ENCODE results near the gene ACR.
"Not testable (repeated sequence)": the region's sequence is repeated elsewhere in the genome, so short reads cannot be mapped to it uniquely, and the experiment has no call there.

ACR gene

DNA sequence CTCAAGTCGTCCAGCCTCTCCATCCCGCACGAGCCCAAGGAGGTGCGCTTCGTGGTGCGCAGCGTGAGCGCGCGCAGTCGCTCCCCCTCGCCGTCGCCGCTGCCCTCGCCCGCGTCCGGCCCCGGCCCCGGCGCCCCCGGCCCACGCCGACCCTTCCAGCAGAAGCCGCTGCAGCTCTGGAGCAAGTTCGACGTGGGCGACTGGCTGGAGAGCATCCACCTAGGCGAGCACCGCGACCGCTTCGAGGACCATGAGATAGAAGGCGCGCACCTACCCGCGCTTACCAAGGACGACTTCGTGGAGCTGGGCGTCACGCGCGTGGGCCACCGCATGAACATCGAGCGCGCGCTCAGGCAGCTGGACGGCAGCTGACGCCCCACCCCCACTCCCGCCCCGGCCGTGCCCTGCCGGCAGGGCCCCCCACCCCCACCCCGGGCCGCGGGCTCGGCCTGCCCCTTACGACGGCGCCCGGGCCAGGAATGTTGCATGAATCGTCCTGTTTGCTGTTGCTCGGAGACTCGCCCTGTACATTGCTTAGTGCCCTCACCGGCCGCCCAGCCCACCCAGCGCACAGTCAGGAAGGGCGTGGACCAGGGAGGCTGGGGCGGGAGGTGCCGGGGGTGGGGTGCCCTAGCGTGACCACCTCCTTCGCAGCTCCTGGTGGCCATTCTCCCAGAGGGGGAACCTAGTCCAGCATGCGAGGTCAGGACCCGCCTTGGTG, 6.9 kb upstream of the ACR start:
- DNase-seq (ENCODE audit: low read depth in 1 of 2, low spot score in 1 of 2) = no peak

DNA sequence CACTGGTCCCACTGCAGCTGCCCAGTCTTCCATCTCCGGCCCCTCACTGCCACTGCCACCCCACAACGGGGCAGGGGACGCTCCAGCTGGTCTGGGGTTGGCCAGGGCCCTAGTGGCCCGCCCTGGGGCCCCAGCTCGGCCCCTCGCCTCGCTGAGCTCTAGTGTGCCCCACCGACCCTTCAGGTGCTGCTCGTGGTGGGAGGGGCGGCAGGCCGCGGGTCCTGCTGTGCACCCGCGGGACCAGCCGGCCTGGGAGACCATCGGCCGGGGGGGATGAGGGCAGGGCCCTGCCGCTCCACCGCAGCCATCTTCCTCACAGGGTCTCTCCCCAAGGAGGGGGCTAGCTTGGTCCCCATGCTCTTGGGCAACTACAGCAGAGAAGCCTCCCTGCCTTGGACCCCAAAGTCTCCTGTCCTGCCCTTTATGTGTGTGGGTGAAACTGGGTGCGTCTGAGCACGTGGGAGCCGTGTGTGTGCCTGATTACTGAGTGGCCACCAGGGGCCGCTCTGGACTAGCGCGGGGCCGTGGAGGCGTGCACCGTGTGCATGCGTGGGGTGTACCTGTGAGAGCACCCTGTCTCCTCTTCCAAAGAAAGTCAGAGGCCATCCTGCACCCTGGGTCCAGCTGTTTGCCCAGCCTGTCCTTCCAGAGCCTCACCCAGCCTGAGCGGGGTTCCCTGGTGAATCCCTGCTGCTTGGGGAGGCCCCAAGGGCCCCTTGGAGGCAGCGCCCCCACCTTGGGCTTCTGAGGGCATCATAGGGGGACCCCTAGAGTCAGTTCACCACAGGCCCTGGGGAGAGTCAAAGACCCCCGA, 6.0 kb upstream of the ACR start:
- DNase-seq (ENCODE audit: low read depth in 1 of 2, low spot score in 1 of 2) = peak; percentile 23 to 41

DNA sequence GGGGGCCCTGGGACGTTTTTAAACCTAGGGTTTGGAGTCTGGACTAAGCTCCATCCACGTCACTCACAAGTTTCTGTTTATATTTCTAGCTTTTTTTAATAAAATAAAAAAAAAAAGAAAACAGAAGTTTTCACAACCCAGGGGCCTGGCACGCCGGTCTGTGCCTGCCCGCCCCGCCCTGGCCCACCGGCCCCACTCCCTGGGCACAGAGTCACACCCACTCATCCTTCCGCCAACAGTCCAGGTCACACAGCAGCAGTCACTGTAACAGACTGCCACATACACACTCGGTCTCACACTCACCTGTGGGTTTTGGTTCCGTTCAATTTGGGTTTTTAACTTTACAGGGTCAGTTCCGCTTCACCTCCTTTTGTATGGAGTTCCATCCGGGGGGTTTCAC, 5.3 kb upstream of the ACR start:
- no peak for DNase-seq (ENCODE audit: low read depth in 1 of 2, low spot score in 1 of 2)

GRCh38 chr22:50733521-50734342, 4.3 kb upstream of the ACR start:
- DNase-seq (ENCODE audit: low read depth in 1 of 2, low spot score in 1 of 2) = no peak

- no peak for DNase-seq (ENCODE audit: low read depth in 1 of 2, low spot score in 1 of 2)
Observed at GRCh38 chr22:50734343-50734771, 3.6 kb upstream of the ACR start.

GRCh38 chr22:50734986-50735738, 2.8 kb upstream of the ACR start:
- no peak for DNase-seq (ENCODE audit: low read depth in 1 of 2, low spot score in 1 of 2)

- no peak for DNase-seq (ENCODE audit: low read depth in 1 of 2, low spot score in 1 of 2)
Observed at GRCh38 chr22:50735739-50736030, 2.3 kb upstream of the ACR start.

GRCh38 chr22:50738649-50739227, 734 bp downstream of the ACR start:
- no peak for DNase-seq (ENCODE audit: low read depth in 1 of 2, low spot score in 1 of 2)

- DNase-seq (ENCODE audit: low read depth in 1 of 2, low spot score in 1 of 2) = no peak
Observed at GRCh38 chr22:50739279-50739691, 1.3 kb downstream of the ACR start.

- DNase-seq (ENCODE audit: low read depth in 1 of 2, low spot score in 1 of 2) = no peak
Observed at GRCh38 chr22:50739894-50740293, 1.9 kb downstream of the ACR start.

DNA sequence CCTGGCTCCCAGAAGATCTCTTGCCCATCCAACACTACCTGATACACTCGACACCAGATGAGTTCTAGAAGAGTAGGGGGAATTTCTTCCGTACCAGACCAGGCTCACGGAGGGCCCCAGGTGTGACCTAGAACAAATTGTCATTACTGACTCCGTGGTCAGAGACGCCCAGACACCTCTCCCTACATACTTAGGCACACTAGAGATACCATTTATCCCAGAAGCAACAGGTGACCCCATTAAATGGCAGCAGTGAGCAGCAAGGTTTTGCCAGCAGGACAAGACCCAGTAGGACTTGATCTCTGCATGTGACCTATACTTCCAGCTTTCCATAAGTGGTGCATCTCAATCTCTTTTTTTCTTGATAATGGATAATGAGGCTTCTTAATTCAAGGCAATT, 2.7 kb downstream of the ACR start:
- not testable (repeated sequence) for DNase-seq (ENCODE audit: low read depth in 1 of 2, low spot score in 1 of 2)

- DNase-seq (ENCODE audit: low read depth in 1 of 2, low spot score in 1 of 2) = not testable (repeated sequence)
Observed at GRCh38 chr22:50744424-50744823, 6.4 kb downstream of the ACR start.

- not testable (repeated sequence) for DNase-seq (ENCODE audit: low read depth in 1 of 2, low spot score in 1 of 2)
Observed at GRCh38 chr22:50747521-50747920, 9.5 kb downstream of the ACR start.

DNA sequence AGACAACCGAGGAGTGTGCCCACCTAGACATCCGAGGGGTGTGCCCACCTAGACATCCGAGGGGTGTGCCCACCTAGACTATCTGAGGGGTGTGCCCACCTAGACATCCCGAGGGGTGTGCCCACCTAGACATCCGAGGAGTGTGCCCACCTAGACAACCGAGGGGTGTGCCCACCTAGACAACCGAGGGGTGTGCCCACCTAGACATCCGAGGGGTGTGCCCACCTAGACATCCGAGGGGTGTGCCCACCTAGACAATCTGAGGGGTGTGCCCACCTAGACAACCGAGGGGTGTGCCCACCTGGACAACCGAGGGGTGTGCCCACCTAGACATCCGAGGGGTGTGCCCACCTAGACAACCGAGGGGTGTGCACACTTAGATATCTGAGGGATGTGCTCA, 10.6 kb downstream of the ACR start:
- not testable (repeated sequence) for DNase-seq (ENCODE audit: low read depth in 1 of 2, low spot score in 1 of 2)

- not testable (repeated sequence) for DNase-seq (ENCODE audit: low read depth in 1 of 2, low spot score in 1 of 2)
Observed at GRCh38 chr22:50749302-50750074, 11.5 kb downstream of the ACR start.

DNA sequence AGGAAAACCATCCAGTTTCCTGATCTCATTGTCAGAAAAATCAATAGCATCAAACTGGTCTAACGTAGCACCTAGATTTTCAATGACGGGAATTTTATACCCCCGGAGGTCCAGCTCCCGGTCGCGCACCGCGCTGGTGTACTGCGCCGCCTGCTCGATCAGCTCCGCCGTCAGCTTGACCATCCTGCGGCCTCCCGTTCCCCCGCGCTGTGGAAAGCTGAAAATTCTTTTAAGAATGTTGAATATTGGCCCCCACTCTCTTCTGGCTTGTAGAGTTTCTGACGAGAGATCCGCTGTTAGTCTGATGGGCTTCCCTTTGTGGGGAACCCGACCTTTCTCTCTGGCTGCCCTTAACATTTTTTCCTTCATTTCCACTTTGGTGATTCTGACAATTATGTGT, 17.2 kb downstream of the ACR start:
- DNase-seq (ENCODE audit: low read depth in 1 of 2, low spot score in 1 of 2) = not testable (repeated sequence)

DNA sequence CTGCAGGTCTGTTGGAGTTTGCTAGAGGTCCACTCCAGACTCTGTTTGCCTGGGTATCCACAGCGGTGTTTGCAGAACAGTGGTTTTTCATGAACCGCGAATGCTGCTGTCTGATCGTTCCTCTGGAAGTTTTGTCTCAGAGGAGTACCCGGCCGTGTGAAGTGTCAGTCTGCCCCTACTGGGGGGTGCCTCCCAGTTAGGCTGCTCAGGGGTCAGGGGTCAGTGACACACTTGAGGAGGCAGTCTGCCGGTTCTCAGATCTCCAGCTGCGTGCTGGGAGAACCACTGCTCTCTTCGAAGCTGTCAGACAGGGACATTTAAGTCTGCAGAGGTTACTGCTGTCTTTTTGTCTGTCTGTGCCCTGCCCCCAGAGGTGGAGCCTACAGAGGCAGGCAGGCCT, 18.4 kb downstream of the ACR start:
- DNase-seq (ENCODE audit: low read depth in 1 of 2, low spot score in 1 of 2) = not testable (repeated sequence)

DNA sequence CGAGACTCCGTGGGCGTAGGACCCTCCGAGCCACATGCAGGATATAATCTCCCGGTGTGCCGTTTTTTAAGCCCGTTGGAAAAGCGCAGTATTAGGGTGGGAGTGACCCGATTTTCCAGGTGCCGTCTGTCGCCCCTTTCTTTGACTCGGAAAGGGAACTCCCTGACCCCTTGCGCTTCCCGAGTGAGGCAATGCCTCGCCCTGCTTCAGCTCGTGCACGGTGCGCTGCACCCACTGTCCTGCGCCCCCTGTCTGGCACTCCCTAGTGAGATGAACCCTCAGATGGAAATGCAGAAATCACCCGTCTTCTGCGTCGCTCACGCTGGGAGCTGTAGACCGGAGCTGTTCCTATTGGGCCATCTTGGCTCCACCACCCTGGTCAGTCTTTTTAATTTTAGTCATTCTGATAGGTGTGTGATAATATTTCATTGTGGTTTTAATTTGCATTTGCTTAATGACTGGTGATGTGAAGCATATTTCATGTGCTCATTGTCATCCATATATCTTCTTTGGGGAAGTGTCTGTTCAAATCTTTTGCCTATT, 19.0 kb downstream of the ACR start:
- peak; percentile 28 to 53 for DNase-seq (ENCODE audit: low read depth in 1 of 2, low spot score in 1 of 2)

DNA sequence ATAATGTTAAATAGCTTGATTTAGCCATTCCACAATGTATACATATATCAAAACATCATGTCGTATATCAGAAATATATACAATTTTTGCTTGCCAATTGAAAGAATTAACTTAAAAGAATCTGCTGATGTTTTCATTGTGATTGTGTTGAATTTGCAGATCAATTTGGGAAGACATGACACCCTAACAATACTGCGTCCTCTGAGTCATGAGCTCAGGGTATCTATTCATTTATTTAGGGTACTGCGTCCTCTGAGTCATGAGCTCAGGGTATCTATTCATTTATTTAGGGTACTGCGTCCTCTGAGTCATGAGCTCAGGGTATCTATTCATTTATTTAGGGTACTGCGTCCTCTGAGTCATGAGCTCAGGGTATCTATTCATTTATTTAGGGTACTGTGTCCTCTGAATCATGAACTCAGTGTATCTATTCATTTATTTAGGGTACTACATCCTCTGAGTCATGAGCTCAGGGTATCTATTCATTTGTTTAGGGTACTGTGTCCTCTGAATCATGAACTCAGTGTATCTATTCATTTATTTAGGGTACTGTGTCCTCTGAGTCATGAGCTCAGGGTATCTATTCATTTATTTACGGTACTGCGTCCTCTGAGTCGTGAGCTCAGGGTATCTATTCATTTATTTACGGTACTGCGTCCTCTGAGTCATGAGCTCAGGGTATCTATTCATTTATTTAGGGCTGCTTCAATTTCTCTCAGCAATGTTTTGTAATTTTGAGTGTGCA, 21.8 kb downstream of the ACR start:
- DNase-seq (ENCODE audit: low read depth in 1 of 2, low spot score in 1 of 2) = not testable (repeated sequence)
